GM21528 (cell line): ENCODE results near the gene SH3BGRL3.
"Not testable (repeated sequence)": the region's sequence is repeated elsewhere in the genome, so short reads cannot be mapped to it uniquely, and the experiment has no call there.

Source experiments
- ATAC-seq: cut with Tn5 transposase; IDR thresholded peaks from one replicate; pipeline ENCODE4 v1.9.1; 2021; ENCODE audit warnings: mild to moderate bottlenecking, moderate library complexity; ENCODE audit not compliant: unreplicated experiment, low FRiP score

Gene SH3BGRL3

DNA sequence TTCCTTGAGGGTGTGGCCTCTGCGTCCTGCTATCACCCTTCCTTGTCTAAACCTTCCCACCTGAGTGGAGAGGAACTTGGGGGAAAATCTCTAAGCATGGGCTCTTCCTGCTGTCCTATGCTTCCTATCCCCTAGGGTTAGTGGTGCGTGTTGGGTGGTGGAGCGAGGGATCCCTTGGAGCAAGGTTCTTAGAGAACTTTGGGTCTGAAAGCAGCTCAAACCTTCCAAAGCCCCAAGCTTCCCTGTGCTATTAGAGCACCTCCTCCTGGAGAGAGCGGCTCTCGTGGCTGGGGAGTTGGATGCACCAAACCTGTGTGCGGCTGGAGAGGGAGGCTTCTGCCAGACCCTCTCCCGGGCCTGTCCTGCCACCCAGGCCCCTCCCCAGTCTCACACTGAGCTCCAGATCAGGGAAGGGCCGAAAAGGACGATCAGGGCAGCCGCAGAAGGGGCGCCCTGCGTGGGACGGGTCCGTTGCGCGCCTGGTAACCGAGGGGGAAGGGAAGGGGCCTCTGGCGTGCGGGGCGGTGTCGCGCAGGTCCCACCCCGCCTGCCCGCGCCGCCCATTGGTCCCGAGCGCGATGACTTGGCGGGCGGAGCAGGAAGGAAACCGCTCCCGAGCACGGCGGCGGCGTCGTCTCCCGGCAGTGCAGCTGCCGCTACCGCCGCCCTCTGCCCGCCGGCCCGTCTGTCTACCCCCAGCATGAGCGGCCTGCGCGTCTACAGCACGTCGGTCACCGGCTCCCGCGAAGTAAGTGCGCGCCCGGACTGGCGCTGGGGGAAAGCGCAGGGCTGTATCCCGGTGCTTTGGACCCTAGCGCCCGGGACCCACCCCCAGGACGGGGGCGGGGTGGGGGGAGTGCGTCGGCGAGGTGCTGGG lies at the start of gene SH3BGRL3:
SH3BGRL3 (plus strand) TSS at position 631 of the 877 bp plus-strand sequence; CDS start at position 701, 70 bp downstream.
- ATAC-seq, result peak; percentile 60

GRCh38 chr1:26230682-26231081 lies 49.2 kb upstream of the SH3BGRL3 start:
- not testable (repeated sequence) for ATAC-seq

GRCh38 chr1:26233903-26234643 lies 45.8 kb upstream of the SH3BGRL3 start, which contains the start of gene CEP85:
Gene CEP85, plus strand, starts transcription at chr1:26234200. Its CDS starts 5,584 bp downstream, at chr1:26239784.
- ATAC-seq, result peak; percentile 88

- ATAC-seq, result peak; percentile 7
Measured at GRCh38 chr1:26234644-26235370, 45.1 kb upstream of the SH3BGRL3 start.

- ATAC-seq, result no peak
Measured at GRCh38 chr1:26237230-26237966, 42.5 kb upstream of the SH3BGRL3 start.

- no peak for ATAC-seq
Measured at GRCh38 chr1:26239936-26240335, 40.0 kb upstream of the SH3BGRL3 start.

DNA sequence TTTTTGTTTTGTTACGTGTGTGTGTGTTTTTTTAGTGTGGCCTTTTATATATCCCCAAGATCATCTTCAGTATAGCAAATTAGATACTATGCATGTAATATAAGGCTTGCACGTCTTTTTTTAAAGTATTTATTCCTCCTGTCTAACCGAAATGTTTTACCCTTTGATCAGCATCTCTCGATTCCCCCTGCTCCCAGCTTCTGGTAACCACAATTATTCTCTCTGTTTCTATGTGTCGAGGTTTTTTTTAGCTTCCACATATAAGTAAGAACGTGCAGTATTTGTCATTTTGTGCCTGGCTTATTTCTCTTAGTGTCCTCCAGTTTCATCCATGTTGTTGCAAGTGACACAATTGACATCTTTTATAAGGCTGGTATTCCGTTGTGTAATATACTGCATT lies 27.2 kb upstream of the SH3BGRL3 start:
- no peak for ATAC-seq

DNA sequence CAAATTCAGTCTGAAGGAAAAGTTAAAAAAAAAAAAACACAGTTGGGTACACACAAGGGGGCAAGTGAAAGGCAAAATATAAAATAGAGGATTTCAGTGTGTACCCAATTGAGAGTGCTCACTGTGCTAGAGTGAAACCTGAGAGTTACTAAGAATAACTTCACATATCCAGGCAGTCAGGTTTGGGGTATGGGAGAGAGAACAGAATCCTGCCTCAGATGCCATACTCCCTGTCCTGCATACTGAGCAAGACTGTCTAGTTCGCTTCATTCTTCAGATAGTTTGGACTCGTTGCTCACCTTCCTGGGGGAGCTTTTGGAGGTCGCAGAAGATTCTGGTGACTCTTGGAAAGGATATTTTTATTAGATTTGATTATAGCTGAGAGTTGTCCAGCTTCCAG lies 25.5 kb upstream of the SH3BGRL3 start:
- no peak for ATAC-seq

DNA sequence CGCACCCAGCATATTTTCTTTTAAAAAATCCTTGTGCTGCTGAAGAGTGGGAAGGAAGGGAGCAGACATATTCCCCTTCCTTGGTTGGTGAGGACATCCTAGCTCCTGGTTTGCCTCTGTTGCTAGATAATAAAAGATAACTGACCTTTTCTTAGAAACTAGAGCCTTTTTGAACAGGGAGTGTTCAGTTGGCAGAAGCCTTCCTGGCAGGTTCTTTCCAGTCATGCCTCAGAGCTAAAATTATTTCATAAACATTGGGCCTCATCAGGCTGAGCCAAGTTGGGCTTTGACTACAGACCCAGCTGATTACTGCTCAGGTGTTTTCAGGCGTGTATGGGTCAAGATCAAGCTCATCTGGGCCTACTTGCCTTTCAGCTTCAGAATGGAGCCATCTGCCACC lies 22.7 kb upstream of the SH3BGRL3 start:
- ATAC-seq, result no peak

GRCh38 chr1:26259005-26259404 lies 20.9 kb upstream of the SH3BGRL3 start:
- ATAC-seq, result no peak

DNA sequence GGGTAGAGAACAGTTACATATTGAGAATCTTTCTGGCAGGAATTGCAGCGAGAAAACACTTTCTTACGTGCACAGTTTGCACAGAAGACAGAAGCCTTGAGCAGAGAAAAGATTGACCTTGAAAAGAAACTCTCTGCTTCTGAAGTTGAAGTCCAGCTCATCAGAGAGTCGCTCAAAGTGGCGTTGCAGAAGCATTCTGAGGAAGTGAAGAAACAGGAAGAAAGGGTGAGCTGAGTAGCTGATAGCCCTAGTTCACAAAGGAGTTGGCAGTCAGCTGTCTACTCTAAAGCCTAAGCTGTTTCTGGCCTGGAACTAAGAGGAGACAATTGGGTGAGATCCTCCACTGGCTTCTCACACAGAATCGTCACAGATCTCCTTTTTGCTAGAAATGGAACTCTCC lies 20.3 kb upstream of the SH3BGRL3 start:
- ATAC-seq, result no peak

DNA sequence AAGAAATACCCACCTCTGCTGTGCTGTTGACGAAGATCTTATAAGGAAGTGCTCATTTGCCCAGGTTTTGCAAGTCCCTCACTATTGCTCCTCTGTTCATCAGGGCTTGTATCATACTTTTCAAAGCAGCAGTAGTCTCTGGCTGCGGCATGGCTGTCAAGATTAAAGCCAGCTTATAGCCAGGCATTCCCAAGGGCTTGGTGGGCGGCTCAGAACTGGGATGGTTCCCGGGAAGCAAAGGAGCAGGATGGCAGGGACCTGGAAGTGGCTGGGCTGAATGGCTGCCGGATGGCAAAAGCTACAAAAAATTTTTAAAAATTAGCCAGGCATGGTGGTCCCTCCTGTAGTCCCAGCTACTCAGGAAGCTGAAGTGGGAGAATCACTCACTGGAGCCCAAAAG lies 16.7 kb upstream of the SH3BGRL3 start:
- no peak for ATAC-seq

DNA sequence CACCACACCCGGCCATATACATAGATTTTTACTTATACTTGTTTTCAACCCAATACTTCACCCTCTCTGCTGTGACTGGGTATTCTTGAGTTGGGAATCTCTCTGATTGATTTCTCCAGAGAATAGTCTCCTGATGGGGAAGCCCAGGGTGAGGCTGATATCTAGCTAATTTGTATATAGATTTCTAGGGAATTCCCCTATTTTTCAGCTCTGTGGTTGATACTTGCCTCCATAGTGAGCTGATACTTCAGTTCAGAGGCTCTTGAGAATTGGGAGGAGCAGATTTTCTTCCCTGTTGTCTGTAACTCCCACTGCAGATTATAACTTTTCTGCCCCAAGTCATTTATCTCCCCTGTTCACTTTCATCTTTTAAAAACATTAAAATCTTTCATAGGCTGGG lies 14.5 kb upstream of the SH3BGRL3 start:
- ATAC-seq, result no peak

DNA sequence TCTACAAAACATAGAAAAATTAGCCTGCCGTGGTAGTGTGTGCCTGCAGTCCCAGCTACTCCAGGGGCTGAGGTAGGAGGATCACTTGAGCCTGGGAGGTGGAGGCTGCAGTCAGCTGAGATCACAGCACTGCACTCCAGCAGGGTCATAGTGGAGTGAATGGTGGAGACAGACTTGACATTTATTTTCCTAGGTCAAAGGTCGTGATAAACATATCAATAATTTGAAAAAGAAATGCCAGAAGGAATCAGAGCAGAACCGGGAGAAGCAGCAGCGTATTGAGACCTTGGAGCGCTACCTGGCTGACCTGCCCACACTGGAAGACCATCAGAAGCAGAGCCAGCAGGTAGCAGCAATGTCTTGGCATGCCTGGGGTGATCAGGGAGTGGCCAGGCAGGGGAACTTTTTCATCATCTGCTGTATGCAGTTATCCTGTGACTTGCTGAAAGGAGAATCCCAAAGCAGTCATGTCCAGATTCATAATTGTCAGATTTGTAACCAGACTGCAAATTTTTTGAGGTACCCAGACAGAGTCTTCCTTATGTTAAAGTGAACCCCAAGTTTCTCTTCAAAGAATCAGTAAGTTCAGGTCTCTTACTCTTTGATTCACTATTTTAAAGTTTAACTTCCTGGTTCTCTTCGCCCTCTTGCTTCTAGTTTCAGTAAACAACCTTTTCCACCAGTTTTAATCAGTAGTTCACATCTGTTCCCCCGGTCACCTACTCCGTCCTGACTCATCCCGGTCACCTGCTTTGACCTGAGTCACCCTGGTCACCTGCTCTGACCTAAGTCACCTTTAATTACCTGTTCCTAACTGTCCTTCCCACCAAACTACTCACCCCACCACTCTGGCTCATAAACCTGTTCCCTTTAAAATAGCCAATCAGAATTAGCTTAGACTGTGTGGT lies 11.3 kb upstream of the SH3BGRL3 start:
- ATAC-seq, result no peak

- ATAC-seq, result no peak
Measured at GRCh38 chr1:26269198-26269550, 10.7 kb upstream of the SH3BGRL3 start.

GRCh38 chr1:26274801-26275425 lies 5.0 kb upstream of the SH3BGRL3 start:
- ATAC-seq, result no peak

DNA sequence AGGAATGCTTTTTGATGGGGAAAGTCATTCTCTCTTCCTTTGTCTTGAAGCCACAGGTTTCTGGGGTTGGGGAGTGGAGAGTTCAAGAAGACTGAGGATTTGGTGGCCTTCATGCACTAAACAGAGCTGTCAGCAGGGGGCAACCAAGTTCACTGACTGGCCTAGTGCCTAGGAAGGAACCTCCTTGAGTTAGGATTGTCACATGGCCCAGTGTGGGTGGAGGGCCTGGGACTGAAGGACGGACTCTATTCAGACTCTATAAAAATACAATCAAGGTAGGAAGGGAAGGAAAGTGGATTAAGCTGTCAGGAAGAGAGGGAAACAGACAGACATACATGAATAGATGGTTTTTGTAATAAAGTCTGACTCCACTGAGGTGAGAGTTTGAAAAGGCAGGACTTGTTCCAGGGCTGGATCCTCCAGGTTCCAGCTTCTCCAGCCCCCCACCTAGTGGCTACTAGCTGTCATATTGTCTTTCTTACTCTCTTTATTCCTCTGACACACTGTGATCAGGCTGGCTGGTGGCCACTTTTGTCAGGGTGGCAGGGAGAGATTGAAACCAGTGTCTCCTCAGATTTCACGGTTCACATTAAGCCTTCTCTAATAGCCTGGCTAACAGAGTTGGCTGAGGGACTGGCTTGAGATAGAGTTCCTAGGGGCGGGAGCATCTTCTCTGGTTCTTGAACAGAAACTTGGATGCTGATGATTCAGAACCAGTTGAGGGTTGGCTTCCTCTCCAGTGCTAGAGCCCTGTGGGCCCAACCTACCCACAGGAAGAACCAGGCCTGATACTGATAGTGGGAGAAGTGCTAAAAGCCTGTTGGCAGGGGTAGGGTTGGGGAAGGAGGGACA lies 4.1 kb upstream of the SH3BGRL3 start:
- ATAC-seq, result no peak

DNA sequence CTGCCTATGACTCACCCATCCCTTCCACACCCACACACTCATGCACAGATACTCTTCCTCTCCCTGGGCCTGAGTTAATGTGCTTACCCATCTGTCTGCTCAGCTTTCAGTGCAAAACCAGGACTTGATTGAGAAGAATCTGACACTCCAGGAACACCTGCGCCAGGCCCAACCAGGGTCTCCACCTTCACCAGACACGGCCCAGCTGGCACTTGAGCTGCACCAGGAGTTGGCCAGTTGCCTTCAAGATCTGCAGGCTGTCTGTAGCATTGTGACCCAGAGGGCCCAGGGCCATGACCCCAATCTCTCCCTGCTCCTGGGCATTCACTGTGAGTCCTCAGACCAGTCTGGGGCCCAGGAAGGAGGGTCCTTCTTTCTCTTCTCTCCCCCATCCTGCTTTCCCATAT lies 3.5 kb upstream of the SH3BGRL3 start:
- no peak for ATAC-seq
